Lower leg skin (tissue), 3 donors: ENCODE results near the gene SINHCAF.

ENCODE experiments used
- POLR2A ChIP-seq, 2 donors: fragments of 450-650 bp; IDR thresholded peaks; one replicate each; pipeline ENCODE4 v1.6.1; 2016 to 2017; ENCODE audit warnings: antibody characterized with exemption in 2 of 2, mild to moderate bottlenecking in 1 of 2, moderate library complexity in 1 of 2
- TF ChIP-seq, protein P1 (sequence below), 3 donors: fragments of 450-650 bp; IDR thresholded peaks; one replicate each; pipeline ENCODE4 v1.5.1; 2016; ENCODE audit warnings: antibody characterized with exemption in 3 of 3, mild to moderate bottlenecking in 3 of 3, moderate library complexity in 2 of 3

DNA sequence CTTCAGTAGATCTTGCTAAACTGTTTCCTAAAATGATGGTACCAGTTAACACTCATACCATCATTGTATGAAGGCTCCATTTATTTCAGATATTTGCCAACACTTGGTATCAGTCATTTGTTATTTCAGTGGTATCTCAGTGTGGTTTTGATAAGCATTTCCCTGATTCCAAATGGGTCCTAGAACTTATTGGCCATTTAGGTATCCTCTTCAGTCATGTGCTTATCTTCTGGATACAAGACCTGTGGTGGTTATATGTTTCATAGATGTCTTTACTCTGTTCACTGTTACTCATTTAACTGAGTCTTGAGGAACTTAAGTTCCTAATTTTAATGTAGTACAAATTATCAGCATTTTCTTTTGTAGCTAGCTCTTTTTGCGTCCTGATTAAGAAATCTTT is 13.5 kb downstream of the SINHCAF start:
- TF ChIP-seq, protein P1, sequence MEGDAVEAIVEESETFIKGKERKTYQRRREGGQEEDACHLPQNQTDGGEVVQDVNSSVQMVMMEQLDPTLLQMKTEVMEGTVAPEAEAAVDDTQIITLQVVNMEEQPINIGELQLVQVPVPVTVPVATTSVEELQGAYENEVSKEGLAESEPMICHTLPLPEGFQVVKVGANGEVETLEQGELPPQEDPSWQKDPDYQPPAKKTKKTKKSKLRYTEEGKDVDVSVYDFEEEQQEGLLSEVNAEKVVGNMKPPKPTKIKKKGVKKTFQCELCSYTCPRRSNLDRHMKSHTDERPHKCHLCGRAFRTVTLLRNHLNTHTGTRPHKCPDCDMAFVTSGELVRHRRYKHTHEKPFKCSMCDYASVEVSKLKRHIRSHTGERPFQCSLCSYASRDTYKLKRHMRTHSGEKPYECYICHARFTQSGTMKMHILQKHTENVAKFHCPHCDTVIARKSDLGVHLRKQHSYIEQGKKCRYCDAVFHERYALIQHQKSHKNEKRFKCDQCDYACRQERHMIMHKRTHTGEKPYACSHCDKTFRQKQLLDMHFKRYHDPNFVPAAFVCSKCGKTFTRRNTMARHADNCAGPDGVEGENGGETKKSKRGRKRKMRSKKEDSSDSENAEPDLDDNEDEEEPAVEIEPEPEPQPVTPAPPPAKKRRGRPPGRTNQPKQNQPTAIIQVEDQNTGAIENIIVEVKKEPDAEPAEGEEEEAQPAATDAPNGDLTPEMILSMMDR (IDR thresholded peaks at IDR 0.05), result no peak
- TF ChIP-seq POLR2A (IDR thresholded peaks at IDR 0.05), result no peak
